Measurements from ENCODE around the gene GMCL2.

GRCh38 chr5:178227929-178228328, 40.8 kb upstream of the GMCL2 start:
- TF ChIP-seq SMAD3 (CRISPR knock-in tag; conservative IDR thresholded peaks at IDR 0.05) (no peak), EZH2 (IDR thresholded peaks at IDR 0.05; ENCODE audit: borderline replicate concordance, low read depth, low read length) (no peak), SPI1 (IDR thresholded peaks at IDR 0.05; ENCODE audit: borderline replicate concordance, low read depth, low read length) (no peak), ZBTB1 (CRISPR knock-in tag; IDR thresholded peaks at IDR 0.05; ENCODE audit: borderline replicate concordance, low read depth) (no peak)

Data from K562 (cell line).